WTC11 (cell line): ENCODE measurements around the gene CNTLN. TPM values are rescaled to one million over a fixed set of nuclear protein-coding genes. Genes with fewer than 3 reads are reported as not detected.

Source experiments
- ATAC-seq: fragments of 200-7000 bp; cut with Tn5 transposase; 2 replicates; pipeline ENCODE4 v1.10.0; 2021; ENCODE audit warnings: mild to moderate bottlenecking, moderate library complexity
- CTCF ChIA-PET: fragments of 300-600 bp; sonication (Branson Sonifier 250); formaldehyde crosslinking; loops from one replicate; lab custom pipeline; 2021; ENCODE audit warnings: antibody characterized with exemption; lab: Charles Lee
- POLR2A ChIA-PET: fragments of 350-600 bp; sonication (Branson Sonifier 250); formaldehyde crosslinking; loops from one replicate; lab custom pipeline; 2021; ENCODE audit warnings: antibody characterized with exemption; lab: Charles Lee
- DNase-seq: peaks from one replicate; pipeline ENCODE4 v3.0.0; 2021; ENCODE audit warnings: low spot score
- H3K27ac Mint-ChIP-seq: 2 replicates; pipeline ENCODE4 v1.8.0; 2021; ENCODE audit warnings: mixed read lengths
- H3K27me3 Mint-ChIP-seq: 2 replicates; pipeline ENCODE4 v1.8.0; 2021; ENCODE audit warnings: low read depth, mild to moderate bottlenecking, moderate library complexity, mixed read lengths
- H3K36me3 Mint-ChIP-seq: 2 replicates; pipeline ENCODE4 v1.8.0; 2021; ENCODE audit warnings: mixed read lengths
- H3K4me1 Mint-ChIP-seq: 2 replicates; pipeline ENCODE4 v1.8.0; 2022; ENCODE audit warnings: mixed read lengths
- H3K4me3 Mint-ChIP-seq: 2 replicates; pipeline ENCODE4 v1.8.0; 2021; ENCODE audit warnings: mild to moderate bottlenecking, moderate library complexity, mixed read lengths
- H3K9me3 Mint-ChIP-seq: 2 replicates; pipeline ENCODE4 v1.8.0; 2021; ENCODE audit warnings: mixed read lengths
- ATF2 ChIP-seq: sonication (generic); formaldehyde crosslinking; IDR thresholded peaks from 2 replicates; pipeline ENCODE4 v1.8.1; 2022; ENCODE audit warnings: low read depth, missing genetic modification reagents, borderline replicate concordance
- ELF4 ChIP-seq: sonication (generic); formaldehyde crosslinking; IDR thresholded peaks from 2 replicates; pipeline ENCODE4 v1.8.1; 2022; ENCODE audit warnings: low read depth, mild to moderate bottlenecking, moderate library complexity, missing genetic modification reagents
- EMX1 ChIP-seq: fragments of 250-450 bp; sonication (Bioruptor Pico); IDR thresholded peaks from 2 replicates; pipeline ENCODE4 v1.8.0; 2021; ENCODE audit warnings: mild to moderate bottlenecking
- FOXJ3 ChIP-seq: sonication (generic); formaldehyde crosslinking; IDR thresholded peaks from 2 replicates; pipeline ENCODE4 v1.9.0; 2021; ENCODE audit warnings: missing genetic modification reagents, mild to moderate bottlenecking, borderline replicate concordance
- FOXP4 ChIP-seq: sonication (generic); formaldehyde crosslinking; IDR thresholded peaks from 2 replicates; pipeline ENCODE4 v1.8.0; 2022; ENCODE audit warnings: mild to moderate bottlenecking, missing genetic modification reagents
- GTF2I ChIP-seq: fragments of 250-450 bp; sonication (Bioruptor Pico); conservative IDR thresholded peaks from 2 replicates; pipeline ENCODE4 v1.4.0; 2021; ENCODE audit warnings: mild to moderate bottlenecking
- JAZF1 ChIP-seq: fragments of 250-450 bp; sonication (Bioruptor Pico); IDR thresholded peaks from 2 replicates; pipeline ENCODE4 v1.9.0; 2021; ENCODE audit warnings: moderate library complexity, mild to moderate bottlenecking, inconsistent platforms
- NR1H2 ChIP-seq: sonication (generic); formaldehyde crosslinking; IDR thresholded peaks from 2 replicates; pipeline ENCODE4 v1.9.0; 2021; ENCODE audit warnings: mild to moderate bottlenecking, moderate library complexity, missing genetic modification reagents
- RORB ChIP-seq: fragments of 250-450 bp; sonication (Bioruptor Pico); IDR thresholded peaks from 2 replicates; pipeline ENCODE4 v1.9.0; 2021; ENCODE audit warnings: mild to moderate bottlenecking
- SMAD4 ChIP-seq: sonication (generic); formaldehyde crosslinking; IDR thresholded peaks from 2 replicates; pipeline ENCODE4 v1.8.0; 2022; ENCODE audit warnings: mild to moderate bottlenecking, missing genetic modification reagents
- TEAD1 ChIP-seq: sonication (generic); formaldehyde crosslinking; IDR thresholded peaks from 2 replicates; pipeline ENCODE4 v1.8.0; 2022; ENCODE audit warnings: mild to moderate bottlenecking, missing genetic modification reagents
- ZNF138 ChIP-seq: sonication (generic); formaldehyde crosslinking; conservative IDR thresholded peaks from 2 replicates; pipeline ENCODE4 v1.8.1; 2022; ENCODE audit warnings: mild to moderate bottlenecking, moderate library complexity, missing genetic modification reagents
- ZNF219 ChIP-seq: sonication (generic); formaldehyde crosslinking; IDR thresholded peaks from 2 replicates; pipeline ENCODE4 v1.8.0; 2023; ENCODE audit warnings: missing genetic modification reagents, mild to moderate bottlenecking, borderline replicate concordance
- ZNF416 ChIP-seq: fragments of 250-450 bp; sonication (Bioruptor Pico); IDR thresholded peaks from 2 replicates; pipeline ENCODE4 v1.9.0; 2021; ENCODE audit warnings: mild to moderate bottlenecking, inconsistent platforms
- total RNA-seq: library from RNA; stranded (reverse); gene quantifications from 3 replicates; pipeline ENCODE4 v1.2.3, GENCODE V29; 2021
- TF ChIP-seq, protein P1 (sequence below): fragments of 250-450 bp; sonication (Bioruptor Pico); IDR thresholded peaks from 2 replicates; pipeline ENCODE4 v1.9.0; 2021; ENCODE audit warnings: mild to moderate bottlenecking
- TF ChIP-seq, protein P2 (sequence below): sonication (generic); formaldehyde crosslinking; IDR thresholded peaks from 2 replicates; pipeline ENCODE4 v1.8.1; 2022; ENCODE audit warnings: low read depth, mild to moderate bottlenecking, moderate library complexity, missing genetic modification reagents, borderline replicate concordance
- TF ChIP-seq, protein P3 (sequence below): fragments of 250-450 bp; sonication (Bioruptor Pico); IDR thresholded peaks from 2 replicates; pipeline ENCODE4 v1.9.0; 2021; ENCODE audit warnings: mild to moderate bottlenecking, borderline replicate concordance
- TF ChIP-seq, protein P4 (sequence below): sonication (generic); formaldehyde crosslinking; IDR thresholded peaks from 2 replicates; pipeline ENCODE4 v1.8.0; 2022; ENCODE audit warnings: mild to moderate bottlenecking, missing genetic modification reagents
- TF ChIP-seq, protein P5 (sequence below): sonication (generic); formaldehyde crosslinking; IDR thresholded peaks from 2 replicates; pipeline ENCODE4 v1.8.0; 2022; ENCODE audit warnings: missing genetic modification reagents

The CNTLN gene
- total RNA-seq, 1 experiment from 2014 or later: 13.4 TPM

GRCh38 chr9:17318821-17319320 lies 184.0 kb downstream of the CNTLN start:
- TF ChIP-seq RORB (CRISPR knock-in tag) (no peak), ZNF416 (CRISPR knock-in tag) (no peak), SMAD4 (CRISPR knock-in tag) (no peak), GTF2I (no peak), TEAD1 (CRISPR knock-in tag) (no peak)
- H3K27me3 Mint-ChIP-seq: no peaks in the 10 kb centered on the region
- ATAC-seq (no peak), DNase-seq (no peak)
- H3K36me3 Mint-ChIP-seq: no peaks in the 10 kb centered on the region
- CTCF ChIA-PET: interaction anchor here (1.4 kb wide), 1 partner anchor 83 kb away, joined by 4 read pairs; no protein-coding TSS in a partner anchor
- no peaks in the 10 kb centered on the region for H3K9me3 Mint-ChIP-seq
- no peak overlapping the region for H3K4me3 Mint-ChIP-seq
- POLR2A ChIA-PET: no interaction called here
- H3K27ac Mint-ChIP-seq: no peak overlapping the region
- peaks cover 11% of the 10 kb centered on the region for H3K4me1 Mint-ChIP-seq

- CTCF ChIA-PET: interaction anchor here (1.4 kb wide), 1 partner anchor 82 kb away, joined by 4 read pairs; no protein-coding TSS in a partner anchor
- no peak overlapping the region for H3K4me3 Mint-ChIP-seq
- TF ChIP-seq SMAD4 (CRISPR knock-in tag) (no peak), ZNF138 (no peak), FOXP4 (CRISPR knock-in tag) (no peak), FOXJ3 (no peak), ATF2 (no peak), ELF4 (no peak), NR1H2 (CRISPR knock-in tag) (no peak), ZNF219 (CRISPR knock-in tag) (no peak), EMX1 (CRISPR knock-in tag) (no peak), JAZF1 (CRISPR knock-in tag) (no peak)
- TF ChIP-seq, protein P1, sequence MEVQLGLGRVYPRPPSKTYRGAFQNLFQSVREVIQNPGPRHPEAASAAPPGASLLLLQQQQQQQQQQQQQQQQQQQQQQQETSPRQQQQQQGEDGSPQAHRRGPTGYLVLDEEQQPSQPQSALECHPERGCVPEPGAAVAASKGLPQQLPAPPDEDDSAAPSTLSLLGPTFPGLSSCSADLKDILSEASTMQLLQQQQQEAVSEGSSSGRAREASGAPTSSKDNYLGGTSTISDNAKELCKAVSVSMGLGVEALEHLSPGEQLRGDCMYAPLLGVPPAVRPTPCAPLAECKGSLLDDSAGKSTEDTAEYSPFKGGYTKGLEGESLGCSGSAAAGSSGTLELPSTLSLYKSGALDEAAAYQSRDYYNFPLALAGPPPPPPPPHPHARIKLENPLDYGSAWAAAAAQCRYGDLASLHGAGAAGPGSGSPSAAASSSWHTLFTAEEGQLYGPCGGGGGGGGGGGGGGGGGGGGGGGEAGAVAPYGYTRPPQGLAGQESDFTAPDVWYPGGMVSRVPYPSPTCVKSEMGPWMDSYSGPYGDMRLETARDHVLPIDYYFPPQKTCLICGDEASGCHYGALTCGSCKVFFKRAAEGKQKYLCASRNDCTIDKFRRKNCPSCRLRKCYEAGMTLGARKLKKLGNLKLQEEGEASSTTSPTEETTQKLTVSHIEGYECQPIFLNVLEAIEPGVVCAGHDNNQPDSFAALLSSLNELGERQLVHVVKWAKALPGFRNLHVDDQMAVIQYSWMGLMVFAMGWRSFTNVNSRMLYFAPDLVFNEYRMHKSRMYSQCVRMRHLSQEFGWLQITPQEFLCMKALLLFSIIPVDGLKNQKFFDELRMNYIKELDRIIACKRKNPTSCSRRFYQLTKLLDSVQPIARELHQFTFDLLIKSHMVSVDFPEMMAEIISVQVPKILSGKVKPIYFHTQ: no peak
- TF ChIP-seq, protein P2, sequence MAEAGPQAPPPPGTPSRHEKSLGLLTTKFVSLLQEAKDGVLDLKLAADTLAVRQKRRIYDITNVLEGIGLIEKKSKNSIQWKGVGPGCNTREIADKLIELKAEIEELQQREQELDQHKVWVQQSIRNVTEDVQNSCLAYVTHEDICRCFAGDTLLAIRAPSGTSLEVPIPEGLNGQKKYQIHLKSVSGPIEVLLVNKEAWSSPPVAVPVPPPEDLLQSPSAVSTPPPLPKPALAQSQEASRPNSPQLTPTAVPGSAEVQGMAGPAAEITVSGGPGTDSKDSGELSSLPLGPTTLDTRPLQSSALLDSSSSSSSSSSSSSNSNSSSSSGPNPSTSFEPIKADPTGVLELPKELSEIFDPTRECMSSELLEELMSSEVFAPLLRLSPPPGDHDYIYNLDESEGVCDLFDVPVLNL (CRISPR knock-in tag): no peak
- TF ChIP-seq, protein P3, sequence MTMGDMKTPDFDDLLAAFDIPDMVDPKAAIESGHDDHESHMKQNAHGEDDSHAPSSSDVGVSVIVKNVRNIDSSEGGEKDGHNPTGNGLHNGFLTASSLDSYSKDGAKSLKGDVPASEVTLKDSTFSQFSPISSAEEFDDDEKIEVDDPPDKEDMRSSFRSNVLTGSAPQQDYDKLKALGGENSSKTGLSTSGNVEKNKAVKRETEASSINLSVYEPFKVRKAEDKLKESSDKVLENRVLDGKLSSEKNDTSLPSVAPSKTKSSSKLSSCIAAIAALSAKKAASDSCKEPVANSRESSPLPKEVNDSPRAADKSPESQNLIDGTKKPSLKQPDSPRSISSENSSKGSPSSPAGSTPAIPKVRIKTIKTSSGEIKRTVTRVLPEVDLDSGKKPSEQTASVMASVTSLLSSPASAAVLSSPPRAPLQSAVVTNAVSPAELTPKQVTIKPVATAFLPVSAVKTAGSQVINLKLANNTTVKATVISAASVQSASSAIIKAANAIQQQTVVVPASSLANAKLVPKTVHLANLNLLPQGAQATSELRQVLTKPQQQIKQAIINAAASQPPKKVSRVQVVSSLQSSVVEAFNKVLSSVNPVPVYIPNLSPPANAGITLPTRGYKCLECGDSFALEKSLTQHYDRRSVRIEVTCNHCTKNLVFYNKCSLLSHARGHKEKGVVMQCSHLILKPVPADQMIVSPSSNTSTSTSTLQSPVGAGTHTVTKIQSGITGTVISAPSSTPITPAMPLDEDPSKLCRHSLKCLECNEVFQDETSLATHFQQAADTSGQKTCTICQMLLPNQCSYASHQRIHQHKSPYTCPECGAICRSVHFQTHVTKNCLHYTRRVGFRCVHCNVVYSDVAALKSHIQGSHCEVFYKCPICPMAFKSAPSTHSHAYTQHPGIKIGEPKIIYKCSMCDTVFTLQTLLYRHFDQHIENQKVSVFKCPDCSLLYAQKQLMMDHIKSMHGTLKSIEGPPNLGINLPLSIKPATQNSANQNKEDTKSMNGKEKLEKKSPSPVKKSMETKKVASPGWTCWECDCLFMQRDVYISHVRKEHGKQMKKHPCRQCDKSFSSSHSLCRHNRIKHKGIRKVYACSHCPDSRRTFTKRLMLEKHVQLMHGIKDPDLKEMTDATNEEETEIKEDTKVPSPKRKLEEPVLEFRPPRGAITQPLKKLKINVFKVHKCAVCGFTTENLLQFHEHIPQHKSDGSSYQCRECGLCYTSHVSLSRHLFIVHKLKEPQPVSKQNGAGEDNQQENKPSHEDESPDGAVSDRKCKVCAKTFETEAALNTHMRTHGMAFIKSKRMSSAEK: no peak
- TF ChIP-seq, protein P4, sequence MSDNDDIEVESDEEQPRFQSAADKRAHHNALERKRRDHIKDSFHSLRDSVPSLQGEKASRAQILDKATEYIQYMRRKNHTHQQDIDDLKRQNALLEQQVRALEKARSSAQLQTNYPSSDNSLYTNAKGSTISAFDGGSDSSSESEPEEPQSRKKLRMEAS (CRISPR knock-in tag): no peak
- TF ChIP-seq, protein P5, sequence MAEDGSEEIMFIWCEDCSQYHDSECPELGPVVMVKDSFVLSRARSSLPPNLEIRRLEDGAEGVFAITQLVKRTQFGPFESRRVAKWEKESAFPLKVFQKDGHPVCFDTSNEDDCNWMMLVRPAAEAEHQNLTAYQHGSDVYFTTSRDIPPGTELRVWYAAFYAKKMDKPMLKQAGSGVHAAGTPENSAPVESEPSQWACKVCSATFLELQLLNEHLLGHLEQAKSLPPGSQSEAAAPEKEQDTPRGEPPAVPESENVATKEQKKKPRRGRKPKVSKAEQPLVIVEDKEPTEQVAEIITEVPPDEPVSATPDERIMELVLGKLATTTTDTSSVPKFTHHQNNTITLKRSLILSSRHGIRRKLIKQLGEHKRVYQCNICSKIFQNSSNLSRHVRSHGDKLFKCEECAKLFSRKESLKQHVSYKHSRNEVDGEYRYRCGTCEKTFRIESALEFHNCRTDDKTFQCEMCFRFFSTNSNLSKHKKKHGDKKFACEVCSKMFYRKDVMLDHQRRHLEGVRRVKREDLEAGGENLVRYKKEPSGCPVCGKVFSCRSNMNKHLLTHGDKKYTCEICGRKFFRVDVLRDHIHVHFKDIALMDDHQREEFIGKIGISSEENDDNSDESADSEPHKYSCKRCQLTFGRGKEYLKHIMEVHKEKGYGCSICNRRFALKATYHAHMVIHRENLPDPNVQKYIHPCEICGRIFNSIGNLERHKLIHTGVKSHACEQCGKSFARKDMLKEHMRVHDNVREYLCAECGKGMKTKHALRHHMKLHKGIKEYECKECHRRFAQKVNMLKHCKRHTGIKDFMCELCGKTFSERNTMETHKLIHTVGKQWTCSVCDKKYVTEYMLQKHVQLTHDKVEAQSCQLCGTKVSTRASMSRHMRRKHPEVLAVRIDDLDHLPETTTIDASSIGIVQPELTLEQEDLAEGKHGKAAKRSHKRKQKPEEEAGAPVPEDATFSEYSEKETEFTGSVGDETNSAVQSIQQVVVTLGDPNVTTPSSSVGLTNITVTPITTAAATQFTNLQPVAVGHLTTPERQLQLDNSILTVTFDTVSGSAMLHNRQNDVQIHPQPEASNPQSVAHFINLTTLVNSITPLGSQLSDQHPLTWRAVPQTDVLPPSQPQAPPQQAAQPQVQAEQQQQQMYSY (CRISPR knock-in tag): no peak
Observed at GRCh38 chr9:17319864-17320263, 185.0 kb downstream of the CNTLN start.

More at GRCh38 chr9:17319864-17320263, 185.0 kb downstream of the CNTLN start:
- H3K9me3 Mint-ChIP-seq: no peaks in the 10 kb centered on the region
- no peaks in the 10 kb centered on the region for H3K27me3 Mint-ChIP-seq
- no peaks in the 10 kb centered on the region for H3K36me3 Mint-ChIP-seq
- peaks cover 11% of the 10 kb centered on the region for H3K4me1 Mint-ChIP-seq
- DNase-seq (no peak), ATAC-seq (no peak)
- POLR2A ChIA-PET: no interaction called here
- no peak overlapping the region for H3K27ac Mint-ChIP-seq
